ENCODE measurements around the gene TGFBR1.

TGFBR1 gene

GRCh38 chr9:99199938-99200539 lies 95.1 kb downstream of the TGFBR1 start:
- H3K4me3 ChIP-seq (ENCODE audit: low read depth, low read length) = no peak overlapping the region
- POLR2A ChIA-PET = no interaction called here
- no peak for TF ChIP-seq CTCF (IDR thresholded peaks at IDR 0.05; ENCODE audit: insufficient read depth, low read length, missing control alignments)
- CTCF ChIA-PET = interaction anchor here (8.6 kb wide), 1 partner anchor 14 kb away, joined by 90 read pairs; no protein-coding TSS in a partner anchor
- no peak for DNase-seq (ENCODE audit: low read depth, low spot score)

- TF ChIP-seq CTCF (IDR thresholded peaks at IDR 0.05; ENCODE audit: insufficient read depth, low read length, missing control alignments) = no peak
- no peak for DNase-seq (ENCODE audit: low read depth, low spot score)
- no peak overlapping the region for H3K4me3 ChIP-seq (ENCODE audit: low read depth, low read length)
- POLR2A ChIA-PET = no interaction called here
- CTCF ChIA-PET = interaction anchor here (1.1 to 8.6 kb wide), 3 partner anchors 15 to 17 kb away, joined by 4 to 90 read pairs (median 4); no protein-coding TSS in a partner anchor
Observed at GRCh38 chr9:99201603-99202002, 96.7 kb downstream of the TGFBR1 start.
